CD4-positive, alpha-beta memory T cell (primary cell): Measurements from ENCODE around the gene ADM5. TPM values are rescaled to one million over a fixed set of nuclear protein-coding genes. Genes with fewer than 3 reads are reported as not detected.

Source experiments
- CTCF ChIA-PET: fragments of 350-600 bp; sonication (Branson Sonifier 250); formaldehyde crosslinking; loops from one replicate; lab custom pipeline; 2021; ENCODE audit warnings: inconsistent platforms; ENCODE audit not compliant: partially characterized antibody; lab: Charles Lee
- POLR2A ChIA-PET: fragments of 350-600 bp; sonication (Branson Sonifier 250); formaldehyde crosslinking; loops from one replicate; lab custom pipeline; 2021; ENCODE audit not compliant: partially characterized antibody; lab: Charles Lee
- DNase-seq, 5 donors: peaks; one replicate each; pipeline versions ENCODE4 v3.0.0 to v3.0.0-alpha.2; 2020 to 2022; ENCODE audit warnings: mixed read lengths in 1 of 5
- H3K27ac ChIP-seq: one replicate; pipeline ENCODE4 v1.7.0; 2013; ENCODE audit warnings: low read depth, low read length
- H3K27me3 ChIP-seq: 2 replicates; pipeline ENCODE4 v1.7.0; 2013; ENCODE audit warnings: mild to moderate bottlenecking, low read length, moderate library complexity; ENCODE audit not compliant: insufficient read depth
- H3K36me3 ChIP-seq: 2 replicates; pipeline ENCODE4 v1.7.0; 2013; ENCODE audit warnings: mild to moderate bottlenecking, low read length, moderate library complexity; ENCODE audit not compliant: insufficient read depth
- H3K4me1 ChIP-seq: 2 replicates; pipeline ENCODE4 v1.7.0; 2013; ENCODE audit warnings: mild to moderate bottlenecking, low read length, moderate library complexity; ENCODE audit not compliant: insufficient read depth
- H3K4me3 ChIP-seq, 2 donors: one replicate each; pipeline ENCODE4 v1.7.0; 2013; ENCODE audit warnings: low read length in 2 of 2, mild to moderate bottlenecking in 1 of 2
- H3K9me3 ChIP-seq, 2 donors: one replicate each; pipeline ENCODE4 v1.7.0; 2013; ENCODE audit warnings: low read length in 2 of 2, control low read depth in 1 of 2; ENCODE audit not compliant: control insufficient read depth in 1 of 2
- H3K27ac Mint-ChIP-seq, 7 donors: one replicate each; pipeline ENCODE4 v1.8.0; 2020 to 2021; ENCODE audit warnings: mixed read lengths in 7 of 7, mild to moderate bottlenecking in 6 of 7, inconsistent platforms in 3 of 7, moderate library complexity in 3 of 7
- H3K27me3 Mint-ChIP-seq, 2 donors: one replicate each; pipeline ENCODE4 v1.8.0; 2020 to 2021; ENCODE audit warnings: mixed read lengths in 2 of 2
- H3K36me3 Mint-ChIP-seq, 2 donors: one replicate each; pipeline ENCODE4 v1.8.0; 2020 to 2021; ENCODE audit warnings: mixed read lengths in 2 of 2, inconsistent platforms in 1 of 2, mild to moderate bottlenecking in 1 of 2
- H3K4me1 Mint-ChIP-seq, 4 donors: one replicate each; pipeline ENCODE4 v1.8.0; 2020 to 2021; ENCODE audit warnings: mixed read lengths in 4 of 4, mild to moderate bottlenecking in 1 of 4
- H3K4me3 Mint-ChIP-seq, 8 donors: one replicate each; pipeline ENCODE4 v1.8.0; 2020 to 2021; ENCODE audit warnings: mixed read lengths in 8 of 8, mild to moderate bottlenecking in 7 of 8, moderate library complexity in 6 of 8, inconsistent platforms in 3 of 8
- H3K9me3 Mint-ChIP-seq, 8 donors: one replicate each; pipeline ENCODE4 v1.8.0; 2020 to 2021; ENCODE audit warnings: mixed read lengths in 8 of 8, mild to moderate bottlenecking in 5 of 8, inconsistent platforms in 3 of 8, moderate library complexity in 1 of 8
- intact Hi-C: fragments of 100-400 bp; cut with micrococcal nuclease; formaldehyde crosslinking; loops from one replicate; pipeline ENCODE4 v1.15.1; 2023
- microRNA-seq: library from miRNA; unstranded; fragments of <30 nt; microRNA quantifications from one replicate; pipeline ENCODE4 v1.2.0, GENCODE V29; 2021; ENCODE audit warnings: borderline replicate concordance, borderline number of aligned reads, borderline microRNAs expressed, mixed read lengths
- polyA plus RNA-seq, 2 donors: library from polyadenylated mRNA; unstranded; fragments of 300-500 nt; fragmentation: Illumina TruSeq; gene quantifications; one replicate each; pipeline ENCODE4 v1.2.3, GENCODE V29; 2021
- total RNA-seq, 2 experiments: library from RNA; stranded (reverse); gene quantifications; one replicate each; pipeline ENCODE4 v1.2.3, GENCODE V29; 2021

Gene ADM5
- total and polyA plus RNA-seq, 4 experiments from 2014 or later, result 0.24 to 4.4 (median 4.0) TPM; not detected in 1

GRCh38 chr19:49730166-49730565 is 40.8 kb downstream of the ADM5 start:
- no peaks in the 10 kb centered on the region for H3K9me3 Mint-ChIP-seq
- no peak for DNase-seq
- no peaks in the 10 kb centered on the region for H3K4me1 Mint-ChIP-seq
- peaks cover 3 to 15% of the 10 kb centered on the region in 2 donors for H3K36me3 Mint-ChIP-seq
- Histone ChIP-seq H3K4me1 (no peaks in the 10 kb centered on the region), H3K36me3 (no peaks in the 10 kb centered on the region), H3K4me3 (no peak overlapping the region), H3K9me3 (no peaks in the 10 kb centered on the region), H3K27me3 (no peaks in the 10 kb centered on the region), H3K27ac (no peak overlapping the region)
- ChIA-PET CTCF (interaction anchor here (1.0 kb wide), 1 partner anchor 13 kb away, joined by 3 read pairs; no protein-coding TSS in a partner anchor), POLR2A (interaction anchor here (0.8 kb wide), 1 partner anchor 13 kb away, joined by 3 read pairs; no protein-coding TSS in a partner anchor)
- intact Hi-C loops, result no loop called here
- no peak overlapping the region for H3K4me3 Mint-ChIP-seq
- H3K27ac Mint-ChIP-seq, result no peak overlapping the region
- peaks cover 0 to 2% of the 10 kb centered on the region in 2 donors for H3K27me3 Mint-ChIP-seq

GRCh38 chr19:49738268-49738667 is 48.9 kb downstream of the ADM5 start:
- no peaks in the 10 kb centered on the region for H3K36me3 ChIP-seq
- no peaks in the 10 kb centered on the region for H3K4me1 ChIP-seq
- CTCF ChIA-PET, result no interaction called here
- peaks cover 0 to 2% of the 10 kb centered on the region in 2 donors for H3K27me3 Mint-ChIP-seq
- POLR2A ChIA-PET, result no interaction called here
- H3K27me3 ChIP-seq, result no peaks in the 10 kb centered on the region
- no peak overlapping the region for H3K27ac ChIP-seq
- no peaks in the 10 kb centered on the region for H3K9me3 ChIP-seq
- no peak overlapping the region for H3K4me3 Mint-ChIP-seq
- intact Hi-C loops, result no loop called here
- no peak for DNase-seq
- H3K36me3 Mint-ChIP-seq, result no peaks in the 10 kb centered on the region
- peaks cover 0 to 6% (median 4%) of the 10 kb centered on the region in 4 donors for H3K4me1 Mint-ChIP-seq
- no peak overlapping the region for H3K4me3 ChIP-seq
- no peak overlapping the region for H3K27ac Mint-ChIP-seq
- H3K9me3 Mint-ChIP-seq, result no peaks in the 10 kb centered on the region

GRCh38 chr19:49739098-49739497 is 49.7 kb downstream of the ADM5 start:
- H3K27me3 ChIP-seq, result no peaks in the 10 kb centered on the region
- no peak for DNase-seq
- Mint-ChIP-seq H3K27me3 (peaks cover 0 to 2% of the 10 kb centered on the region in 2 donors), H3K36me3 (no peaks in the 10 kb centered on the region), H3K4me1 (peaks cover 0 to 6% (median 4%) of the 10 kb centered on the region in 4 donors), H3K9me3 (no peaks in the 10 kb centered on the region), H3K4me3 (peak overlapping the region in 1 of 8 donors; percentile 57), H3K27ac (peak overlapping the region in 1 of 7 donors; percentile 77)
- no peak overlapping the region for H3K4me3 ChIP-seq
- H3K36me3 ChIP-seq, result no peaks in the 10 kb centered on the region
- intact Hi-C loops, result no loop called here
- no peak overlapping the region for H3K27ac ChIP-seq
- ChIA-PET CTCF (no interaction called here), POLR2A (no interaction called here)
- H3K4me1 ChIP-seq, result no peaks in the 10 kb centered on the region
- no peaks in the 10 kb centered on the region for H3K9me3 ChIP-seq

GRCh38 chr19:49739933-49740332 is 50.5 kb downstream of the ADM5 start:
- Histone ChIP-seq H3K9me3 (no peaks in the 10 kb centered on the region), H3K27me3 (no peaks in the 10 kb centered on the region), H3K36me3 (no peaks in the 10 kb centered on the region), H3K4me1 (no peaks in the 10 kb centered on the region), H3K4me3 (no peak overlapping the region), H3K27ac (no peak overlapping the region)
- DNase-seq, result no peak
- peaks cover 0 to 6% (median 4%) of the 10 kb centered on the region in 4 donors for H3K4me1 Mint-ChIP-seq
- H3K4me3 Mint-ChIP-seq, result no peak overlapping the region
- no peaks in the 10 kb centered on the region for H3K27me3 Mint-ChIP-seq
- CTCF ChIA-PET, result no interaction called here
- POLR2A ChIA-PET, result interaction anchor here (1.0 kb wide), 1 partner anchor 11 kb away, joined by 3 read pairs; no protein-coding TSS in a partner anchor
- H3K9me3 Mint-ChIP-seq, result no peaks in the 10 kb centered on the region
- intact Hi-C loops, result no loop called here
- no peak overlapping the region for H3K27ac Mint-ChIP-seq
- no peaks in the 10 kb centered on the region for H3K36me3 Mint-ChIP-seq

Small RNA genes within 50 kb of the gene (microRNA-seq; reads per million reads assigned to microRNA genes)
- gene MIR5088, result not detected

Other genes with a start within 250 kb of the ADM5 start
- gene SLC17A7, start 248.1 kb upstream of the ADM5 start, total RNA-seq, result under 1 TPM; 0.15 to 0.25 TPM
- not detected for gene SLC17A7, start 248.1 kb upstream of the ADM5 start, polyA plus RNA-seq
- gene PIH1D1, start 237.8 kb upstream of the ADM5 start, total RNA-seq, result 100 to 1,000 TPM; 178 to 186 TPM
- gene PIH1D1, start 237.8 kb upstream of the ADM5 start, polyA plus RNA-seq, result 100 to 1,000 TPM in 1 of 2 donors, 10 to 100 TPM in 1; 87.2 to 124 TPM
- 10 to 100 TPM; 31.6 to 32.6 TPM for gene ALDH16A1, start 236.4 kb upstream of the ADM5 start, total RNA-seq
- 10 to 100 TPM; 28.4 to 40.1 TPM for gene ALDH16A1, start 236.4 kb upstream of the ADM5 start, polyA plus RNA-seq
- 100 to 1,000 TPM; 114 to 115 TPM for gene FLT3LG, start 215.4 kb upstream of the ADM5 start, total RNA-seq
- 100 to 1,000 TPM; 145 to 252 TPM for gene FLT3LG, start 215.4 kb upstream of the ADM5 start, polyA plus RNA-seq
- 1,000 to 10,000 TPM; 5,517 to 5,661 TPM for gene RPL13A, start 202.0 kb upstream of the ADM5 start, total RNA-seq
- gene RPL13A, start 202.0 kb upstream of the ADM5 start, polyA plus RNA-seq, result 1,000 to 10,000 TPM; 1,827 to 3,046 TPM
- gene RPS11, start 193.2 kb upstream of the ADM5 start, total RNA-seq, result 1,000 to 10,000 TPM; 3,135 to 3,272 TPM
- 1,000 to 10,000 TPM; 1,691 to 2,012 TPM for gene RPS11, start 193.2 kb upstream of the ADM5 start, polyA plus RNA-seq
- 10 to 100 TPM; 21.9 to 25.8 TPM for gene FCGRT, start 176.9 kb upstream of the ADM5 start, total RNA-seq
- gene FCGRT, start 176.9 kb upstream of the ADM5 start, polyA plus RNA-seq, result 10 to 100 TPM; 40.2 to 42.5 TPM
- 1 to 10 TPM; 2.4 to 2.5 TPM for gene RCN3, start 161.6 kb upstream of the ADM5 start, total RNA-seq
- 1 to 10 TPM; 1.2 to 1.5 TPM for gene RCN3, start 161.6 kb upstream of the ADM5 start, polyA plus RNA-seq
- gene NOSIP, start 109.0 kb upstream of the ADM5 start, total RNA-seq, result 100 to 1,000 TPM; 177 to 191 TPM
- gene NOSIP, start 109.0 kb upstream of the ADM5 start, polyA plus RNA-seq, result 100 to 1,000 TPM; 650 to 674 TPM
- gene PRRG2, start 108.3 kb upstream of the ADM5 start, total RNA-seq, result 1 to 10 TPM; 1.0 to 1.7 TPM
- under 1 TPM in 1 of 2 donors, not detected in 1; 0.34 TPM for gene PRRG2, start 108.3 kb upstream of the ADM5 start, polyA plus RNA-seq
- 10 to 100 TPM; 64.6 to 65.1 TPM for gene PRR12, start 98.4 kb upstream of the ADM5 start, total RNA-seq
- gene PRR12, start 98.4 kb upstream of the ADM5 start, polyA plus RNA-seq, result 1 to 10 TPM in 1 of 2 donors, not detected in 1; 1.2 TPM
- gene RRAS, start 49.5 kb upstream of the ADM5 start, total RNA-seq, result 10 to 100 TPM; 12.0 to 13.4 TPM
- 10 to 100 TPM; 28.0 to 32.1 TPM for gene RRAS, start 49.5 kb upstream of the ADM5 start, polyA plus RNA-seq
- 10 to 100 TPM; 60.5 to 62.7 TPM for gene SCAF1, start 47.4 kb upstream of the ADM5 start, total RNA-seq
- 1 to 10 TPM in 1 of 2 donors, not detected in 1; 4.0 TPM for gene SCAF1, start 47.4 kb upstream of the ADM5 start, polyA plus RNA-seq
- gene IRF3, start 23.7 kb upstream of the ADM5 start, total RNA-seq, result 100 to 1,000 TPM; 366 to 386 TPM
- 10 to 100 TPM; 64.1 to 72.8 TPM for gene IRF3, start 23.7 kb upstream of the ADM5 start, polyA plus RNA-seq
- 10 to 100 TPM; 21.9 to 22.1 TPM for gene BCL2L12, start 23.7 kb upstream of the ADM5 start, total RNA-seq
- 10 to 100 TPM; 16.3 to 17.2 TPM for gene BCL2L12, start 23.7 kb upstream of the ADM5 start, polyA plus RNA-seq
- gene PRMT1, start 12.3 kb upstream of the ADM5 start, total RNA-seq, result 10 to 100 TPM; 76.6 to 92.9 TPM
- 100 to 1,000 TPM; 140 to 213 TPM for gene PRMT1, start 12.3 kb upstream of the ADM5 start, polyA plus RNA-seq
- gene CPT1C, start 1.5 kb downstream of the ADM5 start, total RNA-seq, result 1 to 10 TPM in 1 of 2 experiments, under 1 TPM in 1; 0.64 to 1.5 TPM
- under 1 TPM; 0.24 to 0.57 TPM for gene CPT1C, start 1.5 kb downstream of the ADM5 start, polyA plus RNA-seq
- gene TSKS, start 73.7 kb downstream of the ADM5 start, total RNA-seq, result 1 to 10 TPM in 1 of 2 experiments, under 1 TPM in 1; 0.90 to 1.1 TPM
- gene TSKS, start 73.7 kb downstream of the ADM5 start, polyA plus RNA-seq, result under 1 TPM; 0.16 to 0.56 TPM
- 10 to 100 TPM; 55.5 to 56.2 TPM for gene AP2A1, start 77.4 kb downstream of the ADM5 start, total RNA-seq
- 1 to 10 TPM; 2.6 to 9.5 TPM for gene AP2A1, start 77.4 kb downstream of the ADM5 start, polyA plus RNA-seq
- gene FUZ, start 123.7 kb downstream of the ADM5 start, total RNA-seq, result 10 to 100 TPM; 22.4 to 24.1 TPM
- gene FUZ, start 123.7 kb downstream of the ADM5 start, polyA plus RNA-seq, result 1 to 10 TPM; 4.9 to 7.4 TPM
- gene MED25, start 128.7 kb downstream of the ADM5 start, total RNA-seq, result 10 to 100 TPM; 41.8 to 48.8 TPM
- gene MED25, start 128.7 kb downstream of the ADM5 start, polyA plus RNA-seq, result 10 to 100 TPM; 10.7 to 22.9 TPM
- gene PTOV1, start 161.6 kb downstream of the ADM5 start, total RNA-seq, result 100 to 1,000 TPM; 150 to 156 TPM
- gene PTOV1, start 161.6 kb downstream of the ADM5 start, polyA plus RNA-seq, result 10 to 100 TPM; 40.7 to 57.9 TPM
- 100 to 1,000 TPM; 171 to 192 TPM for gene PNKP, start 178.0 kb downstream of the ADM5 start, total RNA-seq
- 10 to 100 TPM; 28.9 to 33.9 TPM for gene PNKP, start 178.0 kb downstream of the ADM5 start, polyA plus RNA-seq
- 10 to 100 TPM; 19.7 to 20.2 TPM for gene AKT1S1, start 187.8 kb downstream of the ADM5 start, total RNA-seq
- gene AKT1S1, start 187.8 kb downstream of the ADM5 start, polyA plus RNA-seq, result 1 to 10 TPM; 2.5 to 4.8 TPM
- 100 to 1,000 TPM; 101 TPM for gene TBC1D17, start 188.1 kb downstream of the ADM5 start, total RNA-seq
- 10 to 100 TPM in 1 of 2 donors, 1 to 10 TPM in 1; 6.0 to 14.9 TPM for gene TBC1D17, start 188.1 kb downstream of the ADM5 start, polyA plus RNA-seq
- 1 to 10 TPM; 2.6 to 3.4 TPM for gene IL4I1, start 207.3 kb downstream of the ADM5 start, total RNA-seq
- 10 to 100 TPM in 1 of 2 donors, 1 to 10 TPM in 1; 9.4 to 10.4 TPM for gene IL4I1, start 207.3 kb downstream of the ADM5 start, polyA plus RNA-seq
- gene ATF5, start 239.6 kb downstream of the ADM5 start, total RNA-seq, result 1 to 10 TPM; 7.9 to 8.3 TPM
- gene ATF5, start 239.6 kb downstream of the ADM5 start, polyA plus RNA-seq, result 1 to 10 TPM; 1.8 to 2.3 TPM
- 10 to 100 TPM; 65.2 to 68.2 TPM for gene NUP62, start 239.9 kb downstream of the ADM5 start, total RNA-seq
- 10 to 100 TPM; 43.3 to 71.0 TPM for gene NUP62, start 239.9 kb downstream of the ADM5 start, polyA plus RNA-seq